Ureter (tissue), 1 donor: Measurements from ENCODE around the gene FAM174B. TPM values are rescaled to one million over a fixed set of nuclear protein-coding genes. Genes with fewer than 3 reads are reported as not detected.

Experiments used
- DNase-seq: peaks from one replicate; pipeline ENCODE4 v3.0.0-alpha.2; 2020; ENCODE audit warnings: low spot score
- total RNA-seq: library from RNA; stranded (reverse); gene quantifications from one replicate; pipeline ENCODE4 v1.2.4, GENCODE V29; 2023
- donor health status: DM: yes; HTN: yes; CAD: no.

Gene FAM174B
- total RNA-seq, 1 donor from 2014 or later, result 208 TPM

DNA sequence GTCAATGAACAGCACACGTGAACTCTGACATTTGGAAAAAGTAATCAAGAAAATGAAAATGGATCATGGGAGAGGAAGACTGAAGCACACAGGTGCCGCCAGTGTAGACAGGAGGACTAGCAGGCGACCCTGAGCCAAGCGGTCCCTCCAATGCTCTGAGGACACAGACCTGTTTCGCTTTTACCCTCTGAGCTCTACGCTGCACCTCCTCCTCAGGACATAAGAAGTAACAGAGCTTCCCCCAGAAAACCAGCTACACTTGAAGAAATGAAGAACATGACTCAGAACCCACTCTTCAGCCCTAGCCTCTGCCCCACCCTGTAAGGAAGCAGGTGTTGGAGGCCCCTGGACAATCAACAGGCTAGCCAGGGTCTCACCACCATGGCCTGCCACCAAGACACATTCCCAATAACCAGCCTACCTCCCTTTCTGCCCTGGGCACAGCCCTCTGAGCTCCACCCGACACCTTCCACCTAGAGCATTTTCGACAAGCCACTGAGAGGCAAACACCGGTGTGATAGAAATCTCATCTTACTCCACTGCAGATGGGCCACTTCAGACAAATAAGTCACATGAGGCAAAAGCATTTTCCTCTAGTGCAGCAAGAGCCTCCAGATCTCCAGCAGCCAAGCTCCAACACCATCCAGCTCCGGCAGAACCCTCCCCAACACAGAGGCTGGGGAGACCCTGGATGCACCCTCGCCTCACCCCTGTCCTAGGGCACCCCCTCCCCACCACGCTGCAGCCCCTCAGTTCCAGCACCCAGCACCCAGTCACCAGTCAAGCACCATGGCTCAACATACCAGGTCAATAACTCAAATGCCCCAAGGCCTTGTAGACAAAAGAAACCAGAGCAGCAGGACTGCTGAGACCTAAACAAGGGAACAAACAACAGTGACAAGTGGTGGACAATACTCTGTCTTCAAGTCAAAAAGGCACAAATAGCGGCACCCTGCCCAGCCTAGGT lies 11.4 kb downstream of the FAM174B start:
- peak; percentile 70 for DNase-seq

GRCh38 chr15:92638709-92639365 lies 16.7 kb downstream of the FAM174B start:
- DNase-seq, result peak; percentile 74

GRCh38 chr15:92638291-92638708 lies 17.3 kb downstream of the FAM174B start:
- peak; percentile 65 for DNase-seq

DNA sequence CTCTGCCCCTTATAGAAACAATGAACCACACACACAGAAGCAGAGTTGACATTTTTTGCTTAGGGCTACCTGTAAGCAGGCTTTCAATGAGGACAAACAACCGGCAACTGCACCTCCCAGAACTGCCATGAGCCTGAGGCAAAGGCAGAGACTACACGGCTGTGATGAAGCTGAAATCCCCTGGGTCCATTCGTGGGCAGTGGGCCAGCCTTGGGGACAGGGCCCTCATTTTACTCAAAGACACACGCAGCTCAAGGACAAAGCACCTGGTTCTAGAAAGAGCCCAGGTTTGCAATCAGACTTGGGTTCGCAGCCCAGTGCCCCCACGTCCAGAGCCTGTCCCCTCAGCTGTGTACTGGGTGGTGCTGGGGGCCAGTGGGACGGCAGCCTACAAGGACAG lies 17.9 kb downstream of the FAM174B start:
- peak; percentile 42 for DNase-seq

- DNase-seq, result peak; percentile 89
Measured at GRCh38 chr15:92636908-92637481, 18.6 kb downstream of the FAM174B start.

DNA sequence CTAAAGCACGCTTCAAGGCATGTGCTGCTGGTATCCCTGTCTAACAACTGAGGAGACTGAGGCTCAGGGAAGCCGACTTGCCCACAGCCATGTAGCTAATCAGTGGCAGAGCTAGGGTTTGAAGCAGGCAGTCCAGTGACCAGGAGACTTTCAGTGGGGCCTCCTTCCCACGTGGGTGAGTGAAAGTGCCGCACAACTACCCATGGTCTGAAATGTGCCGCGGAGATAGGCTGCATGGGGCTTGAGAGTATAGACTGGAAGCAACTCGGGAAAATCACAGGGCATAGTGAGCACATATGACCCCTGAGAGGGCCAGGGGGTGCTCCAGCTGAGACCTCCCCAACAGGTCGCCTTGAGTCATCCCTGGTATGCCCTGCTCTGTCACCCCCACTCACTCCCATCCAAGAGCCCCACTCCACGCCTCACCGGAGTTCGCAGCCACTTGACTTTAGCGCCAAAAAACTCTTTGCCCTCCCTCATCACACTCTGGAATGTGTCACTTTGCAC lies 19.1 kb downstream of the FAM174B start:
- DNase-seq, result no peak

- no peak for DNase-seq
Measured at GRCh38 chr15:92634671-92635201, 20.8 kb downstream of the FAM174B start.

- DNase-seq, result no peak
Measured at GRCh38 chr15:92634060-92634459, 21.5 kb downstream of the FAM174B start.

- peak; percentile 32 for DNase-seq
Measured at GRCh38 chr15:92633418-92633817, 22.2 kb downstream of the FAM174B start.

GRCh38 chr15:92633001-92633400 lies 22.6 kb downstream of the FAM174B start:
- DNase-seq, result no peak

- peak; percentile 29 for DNase-seq
Measured at GRCh38 chr15:92631721-92632120, 23.9 kb downstream of the FAM174B start.

GRCh38 chr15:92629975-92630626 lies 25.5 kb downstream of the FAM174B start:
- DNase-seq, result peak; percentile 10

- DNase-seq, result no peak
Measured at GRCh38 chr15:92629276-92629974, 26.1 kb downstream of the FAM174B start.

- DNase-seq, result no peak
Measured at GRCh38 chr15:92627014-92627413, 28.6 kb downstream of the FAM174B start.

GRCh38 chr15:92625251-92625980 lies 30.2 kb downstream of the FAM174B start:
- no peak for DNase-seq

GRCh38 chr15:92624401-92624991 lies 31.1 kb downstream of the FAM174B start:
- no peak for DNase-seq

DNA sequence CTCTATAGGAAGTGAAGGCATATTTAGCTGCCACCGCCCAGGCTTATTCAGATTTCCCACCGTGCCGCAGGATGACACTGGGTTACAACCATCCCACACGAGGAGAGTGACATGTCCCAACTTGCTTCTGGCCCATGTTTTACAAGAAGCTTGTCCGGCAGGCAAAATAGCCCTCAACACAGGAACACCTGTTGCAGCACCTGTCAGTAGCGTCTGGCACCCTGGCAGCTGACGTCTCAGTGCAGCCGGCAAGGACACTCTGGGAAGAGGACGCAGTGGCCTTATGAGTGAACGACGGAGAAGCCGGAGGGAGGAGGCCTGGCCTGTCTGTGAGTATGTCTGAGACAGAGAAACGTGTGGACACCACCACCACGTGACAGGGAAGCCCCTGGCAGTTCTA lies 32.1 kb downstream of the FAM174B start:
- DNase-seq, result peak; percentile 74

GRCh38 chr15:92621972-92622533 lies 33.5 kb downstream of the FAM174B start:
- DNase-seq, result no peak

- DNase-seq, result no peak
Measured at GRCh38 chr15:92620991-92621390, 34.6 kb downstream of the FAM174B start.
